GM10266 (cell line): Measurements from ENCODE around the gene CPAMD8.
"Not testable (repeated sequence)": the region's sequence is repeated elsewhere in the genome, so short reads cannot be mapped to it uniquely, and the experiment has no call there.

ENCODE experiments used
- DNase-seq: peaks from one replicate; pipeline ENCODE4 v3.0.0; 2012; ENCODE audit errors: extremely low spot score
- TF ChIP-seq, protein P1 (sequence below): IDR thresholded peaks from 2 replicates; pipeline ENCODE4 v1.5.1; 2012; ENCODE audit warnings: mild to moderate bottlenecking, low read depth; ENCODE audit not compliant: control insufficient read depth, insufficient read depth; ENCODE audit errors: missing control alignments

Gene CPAMD8

DNA sequence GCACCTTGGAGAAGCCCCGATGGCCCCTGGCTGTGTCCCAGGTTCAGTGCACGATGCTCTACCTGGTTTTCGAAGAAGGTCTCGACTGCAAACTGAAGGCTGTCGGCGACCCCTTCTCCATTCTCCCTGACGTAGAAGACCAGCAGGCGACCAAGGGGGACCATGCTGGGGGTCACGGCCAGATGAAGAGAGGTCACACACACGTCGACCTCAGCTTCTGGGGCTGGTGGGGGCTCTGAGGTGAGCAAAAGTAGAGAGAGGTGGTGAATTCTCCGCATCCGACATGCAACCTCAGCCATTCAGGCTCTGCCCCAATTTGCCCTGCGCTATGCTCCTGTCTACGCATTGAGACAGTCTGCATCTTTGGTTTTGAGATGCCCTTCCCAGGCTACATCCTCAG, 49.3 kb downstream of the CPAMD8 start:
- TF ChIP-seq, protein P1, sequence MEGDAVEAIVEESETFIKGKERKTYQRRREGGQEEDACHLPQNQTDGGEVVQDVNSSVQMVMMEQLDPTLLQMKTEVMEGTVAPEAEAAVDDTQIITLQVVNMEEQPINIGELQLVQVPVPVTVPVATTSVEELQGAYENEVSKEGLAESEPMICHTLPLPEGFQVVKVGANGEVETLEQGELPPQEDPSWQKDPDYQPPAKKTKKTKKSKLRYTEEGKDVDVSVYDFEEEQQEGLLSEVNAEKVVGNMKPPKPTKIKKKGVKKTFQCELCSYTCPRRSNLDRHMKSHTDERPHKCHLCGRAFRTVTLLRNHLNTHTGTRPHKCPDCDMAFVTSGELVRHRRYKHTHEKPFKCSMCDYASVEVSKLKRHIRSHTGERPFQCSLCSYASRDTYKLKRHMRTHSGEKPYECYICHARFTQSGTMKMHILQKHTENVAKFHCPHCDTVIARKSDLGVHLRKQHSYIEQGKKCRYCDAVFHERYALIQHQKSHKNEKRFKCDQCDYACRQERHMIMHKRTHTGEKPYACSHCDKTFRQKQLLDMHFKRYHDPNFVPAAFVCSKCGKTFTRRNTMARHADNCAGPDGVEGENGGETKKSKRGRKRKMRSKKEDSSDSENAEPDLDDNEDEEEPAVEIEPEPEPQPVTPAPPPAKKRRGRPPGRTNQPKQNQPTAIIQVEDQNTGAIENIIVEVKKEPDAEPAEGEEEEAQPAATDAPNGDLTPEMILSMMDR: no peak
- no peak for DNase-seq

DNA sequence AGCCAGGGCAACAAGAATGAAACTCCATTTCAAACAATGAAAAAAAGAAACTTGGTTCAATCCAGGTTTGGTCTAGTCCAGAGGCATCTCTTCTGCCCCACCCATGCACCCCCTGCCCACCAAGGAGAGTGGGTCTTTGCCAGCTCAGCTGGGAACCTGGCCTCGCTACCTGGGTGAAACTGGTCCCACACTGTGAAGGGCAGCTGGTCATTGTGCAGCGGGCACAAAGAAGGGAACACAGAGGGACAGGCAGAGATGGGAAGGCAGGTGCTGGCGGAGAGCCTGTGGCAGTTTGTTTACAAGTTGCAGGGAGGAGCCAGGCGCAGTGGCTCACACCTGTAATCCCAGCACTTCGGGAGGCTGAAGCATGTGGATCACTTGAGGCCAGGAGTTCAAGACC, 50.2 kb downstream of the CPAMD8 start:
- DNase-seq: no peak
- TF ChIP-seq, protein P1: no peak

DNA sequence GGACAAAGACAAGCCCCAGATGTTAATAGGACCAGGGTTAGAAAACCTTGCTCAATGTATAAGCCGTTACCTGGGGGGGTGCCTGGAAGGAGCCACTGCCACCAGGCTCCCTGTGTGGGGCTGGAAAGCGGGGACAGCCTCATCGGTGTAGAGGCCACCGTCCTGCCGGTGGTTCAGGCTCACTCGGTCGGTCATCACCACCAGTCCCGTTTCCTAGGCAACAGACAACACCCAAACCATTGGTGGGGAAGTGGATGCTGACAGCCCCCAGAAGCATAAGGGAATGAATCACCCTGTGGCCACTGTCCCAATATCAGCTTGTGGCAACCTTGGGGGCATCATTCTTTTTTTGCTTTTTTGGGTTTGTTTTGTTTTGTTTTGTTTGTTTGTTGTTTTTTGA, 55.8 kb downstream of the CPAMD8 start:
- no peak for DNase-seq
- TF ChIP-seq, protein P1: no peak

DNA sequence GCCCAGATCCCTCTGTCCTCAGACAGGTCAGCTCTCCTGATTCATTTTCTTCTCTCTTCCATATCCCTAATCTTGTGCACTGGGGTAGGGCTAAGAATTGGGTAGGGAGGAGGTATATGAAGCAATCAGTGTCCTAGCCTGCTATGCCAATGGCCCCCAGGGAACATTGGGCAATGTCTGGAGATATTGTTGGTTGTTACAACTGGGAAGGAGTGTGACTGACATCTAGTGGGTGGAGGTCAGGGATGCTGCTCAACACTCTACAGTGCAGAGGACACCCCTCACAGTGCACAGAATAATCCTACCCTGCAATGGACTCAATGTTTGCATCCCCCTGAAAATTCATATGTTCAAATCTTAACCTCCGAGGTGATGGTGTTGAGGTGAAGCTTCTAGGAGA, 57.5 kb downstream of the CPAMD8 start:
- DNase-seq: no peak
- TF ChIP-seq, protein P1: peak; percentile 6

DNA sequence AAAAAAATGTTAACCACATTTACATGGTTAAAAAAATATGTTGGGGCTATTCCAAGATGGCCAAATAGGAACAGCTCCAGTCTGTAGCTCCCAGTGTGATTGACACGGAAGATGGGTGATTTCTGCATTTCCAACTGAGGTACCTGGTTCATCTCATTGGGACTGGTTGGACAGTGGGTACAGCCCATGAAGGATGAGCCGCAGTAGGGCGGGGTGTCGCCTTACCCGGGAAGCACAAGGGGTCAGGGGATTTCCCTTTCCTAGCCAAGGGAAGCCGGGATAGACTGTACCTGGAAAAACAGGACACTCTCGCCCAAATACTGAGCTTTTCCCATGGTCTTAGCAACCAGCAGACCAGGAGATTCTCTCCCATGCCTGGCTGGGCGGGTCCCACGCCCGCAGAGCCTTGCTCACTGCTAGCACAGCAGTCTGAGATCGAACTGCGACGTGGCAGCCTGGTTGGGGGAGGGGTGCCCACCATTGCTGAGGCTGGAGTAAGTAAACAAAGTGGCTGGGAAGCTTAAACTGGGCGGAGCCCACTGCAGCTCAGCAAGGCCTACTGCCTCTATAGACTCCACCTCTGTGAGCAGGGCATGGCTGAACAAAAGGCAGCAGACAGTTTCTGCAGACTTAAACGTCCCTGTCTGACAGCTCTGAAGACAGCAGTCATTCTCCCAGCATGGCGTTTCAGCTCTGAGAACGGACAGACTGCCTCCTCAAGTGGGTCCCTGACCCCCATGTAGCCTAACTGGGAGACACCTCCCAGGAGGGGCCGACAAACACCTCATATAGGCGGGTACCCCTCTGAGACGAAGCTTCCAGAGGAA, 65.4 kb downstream of the CPAMD8 start:
- DNase-seq: not testable (repeated sequence)

DNA sequence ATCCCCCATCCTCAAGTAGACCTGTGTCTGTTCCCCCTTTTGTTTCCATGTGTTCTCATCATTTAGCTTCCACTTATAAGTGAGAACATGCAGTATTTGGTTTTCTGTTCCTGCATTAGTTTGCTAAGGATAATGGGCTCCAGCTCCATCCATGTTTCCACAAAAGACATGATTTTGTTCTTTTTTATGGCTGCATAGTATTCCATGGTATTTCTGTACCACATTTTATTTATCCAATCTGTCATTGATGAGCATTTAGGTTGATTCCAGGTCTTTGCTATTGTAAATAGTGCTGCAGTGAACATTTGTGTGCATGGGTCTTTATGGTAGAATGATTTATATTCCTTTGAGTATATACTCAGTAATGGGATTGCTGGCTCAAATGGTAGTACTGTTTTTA, 68.3 kb downstream of the CPAMD8 start:
- DNase-seq: not testable (repeated sequence)

DNA sequence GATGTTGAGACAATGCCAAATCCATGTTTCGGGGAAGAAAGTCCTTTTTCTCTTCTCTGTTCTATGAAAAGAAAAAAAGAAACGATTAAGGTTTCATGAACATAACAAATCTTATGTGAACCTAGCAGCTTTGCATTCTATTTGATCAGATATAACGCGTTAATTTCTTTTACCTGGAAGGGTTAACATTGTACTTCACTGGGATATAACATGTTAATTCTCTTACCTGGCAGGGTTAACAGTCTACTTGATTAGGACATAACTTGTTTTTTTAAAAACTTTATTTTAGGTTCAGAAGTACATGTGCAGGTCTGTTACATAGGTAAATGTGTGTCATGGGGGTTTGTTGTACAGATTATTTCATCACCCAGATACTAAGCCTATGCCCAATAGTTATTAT, 68.8 kb downstream of the CPAMD8 start:
- DNase-seq: no peak

DNA sequence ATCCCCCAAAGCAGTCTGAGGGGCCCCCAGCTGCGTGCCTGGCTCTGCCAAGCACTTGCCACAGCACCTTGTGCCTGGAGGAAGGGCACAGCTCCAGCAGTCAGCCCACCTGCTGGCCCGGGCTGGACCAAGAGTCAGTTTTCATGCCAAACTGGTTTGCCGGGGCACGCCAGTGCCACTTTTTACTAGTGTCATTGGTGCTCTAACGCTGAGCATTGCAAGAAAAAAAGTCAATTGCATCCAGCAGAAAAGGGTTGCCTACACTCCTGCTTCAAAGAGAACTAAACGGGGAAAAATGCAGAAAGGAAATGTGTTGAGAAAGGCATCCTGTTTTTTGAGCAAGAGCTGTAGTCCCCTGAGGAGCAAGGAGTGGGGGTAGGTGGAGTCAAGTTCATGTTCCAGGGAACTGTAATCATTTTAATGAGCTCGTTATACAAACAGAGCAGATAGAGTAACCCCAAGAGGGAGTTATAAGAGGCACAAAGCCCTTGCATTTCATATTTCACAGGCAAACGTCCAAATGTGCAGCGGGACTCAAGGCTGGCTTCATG, 69.4 kb downstream of the CPAMD8 start:
- DNase-seq: no peak
- TF ChIP-seq, protein P1: no peak

More for the DNA sequence above, 68.8 kb downstream of the CPAMD8 start:
- TF ChIP-seq, protein P1: no peak
